ENCODE results near the gene C11orf21.

DNA sequence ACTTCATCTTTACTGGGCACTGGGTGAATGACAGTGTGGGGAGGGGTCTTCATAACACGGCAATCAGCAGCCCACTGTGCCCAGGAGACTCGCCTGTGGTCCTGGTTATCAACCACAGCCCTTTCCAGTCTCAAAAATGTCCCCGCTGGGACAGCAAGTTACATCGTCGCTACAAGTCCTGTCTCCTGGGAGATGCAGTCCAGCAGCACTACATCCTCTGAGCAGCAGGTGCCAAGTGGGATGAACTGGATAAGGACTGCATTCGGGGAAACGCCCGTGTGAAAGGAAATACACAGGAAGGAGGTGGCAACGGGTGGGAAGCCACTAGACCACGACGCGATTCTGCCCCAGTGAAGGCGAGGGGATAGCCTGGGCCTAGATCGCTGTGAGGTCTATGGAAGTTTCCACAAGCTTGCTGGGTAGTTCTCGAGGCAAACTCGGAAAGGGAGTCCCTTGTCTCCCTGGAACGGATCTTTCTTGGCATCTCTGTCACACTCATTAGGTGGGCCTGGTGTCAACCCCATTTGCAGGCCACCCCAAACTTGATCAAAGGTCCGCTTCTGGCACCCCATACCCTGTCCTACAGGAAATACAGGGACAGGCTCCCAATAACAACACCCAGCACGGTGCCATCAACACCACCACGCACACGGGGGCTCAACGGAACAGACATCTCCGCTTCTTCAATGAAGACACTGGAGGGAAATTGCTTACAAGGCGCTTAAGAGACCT, 35.7 kb downstream of the C11orf21 start:
- TF ChIP-seq, protein P1, sequence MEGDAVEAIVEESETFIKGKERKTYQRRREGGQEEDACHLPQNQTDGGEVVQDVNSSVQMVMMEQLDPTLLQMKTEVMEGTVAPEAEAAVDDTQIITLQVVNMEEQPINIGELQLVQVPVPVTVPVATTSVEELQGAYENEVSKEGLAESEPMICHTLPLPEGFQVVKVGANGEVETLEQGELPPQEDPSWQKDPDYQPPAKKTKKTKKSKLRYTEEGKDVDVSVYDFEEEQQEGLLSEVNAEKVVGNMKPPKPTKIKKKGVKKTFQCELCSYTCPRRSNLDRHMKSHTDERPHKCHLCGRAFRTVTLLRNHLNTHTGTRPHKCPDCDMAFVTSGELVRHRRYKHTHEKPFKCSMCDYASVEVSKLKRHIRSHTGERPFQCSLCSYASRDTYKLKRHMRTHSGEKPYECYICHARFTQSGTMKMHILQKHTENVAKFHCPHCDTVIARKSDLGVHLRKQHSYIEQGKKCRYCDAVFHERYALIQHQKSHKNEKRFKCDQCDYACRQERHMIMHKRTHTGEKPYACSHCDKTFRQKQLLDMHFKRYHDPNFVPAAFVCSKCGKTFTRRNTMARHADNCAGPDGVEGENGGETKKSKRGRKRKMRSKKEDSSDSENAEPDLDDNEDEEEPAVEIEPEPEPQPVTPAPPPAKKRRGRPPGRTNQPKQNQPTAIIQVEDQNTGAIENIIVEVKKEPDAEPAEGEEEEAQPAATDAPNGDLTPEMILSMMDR (IDR thresholded peaks at IDR 0.05), result no peak
- TF ChIP-seq POLR2A (IDR thresholded peaks at IDR 0.05), result no peak
